HepG2 (cell line): ENCODE measurements around the gene PSPH. TPM values are rescaled to one million over a fixed set of nuclear protein-coding genes. Genes with fewer than 3 reads are reported as not detected.

ENCODE experiments used
- AKAP8 ChIP-seq: sonication (generic); formaldehyde crosslinking; IDR thresholded peaks from 2 replicates; pipeline ENCODE4 v1.5.1; 2020; ENCODE audit warnings: mild to moderate bottlenecking, missing genetic modification reagents
- ARID2 ChIP-seq: sonication (generic); formaldehyde crosslinking; IDR thresholded peaks from 2 replicates; pipeline ENCODE4 v1.8.1; 2022; ENCODE audit warnings: mild to moderate bottlenecking, missing genetic modification reagents, borderline replicate concordance
- BHLHE40 ChIP-seq: IDR thresholded peaks from 2 replicates; pipeline ENCODE4 v1.6.1; 2011; ENCODE audit warnings: low read length, improper control_type of control experiment
- CBX1 ChIP-seq: IDR thresholded peaks from one replicate; pipeline ENCODE4 v1.6.1; 2016; ENCODE audit warnings: antibody characterized with exemption, low read depth
- EP300 ChIP-seq, 3 experiments: sonication (generic) in 1 of 3; formaldehyde crosslinking in 1 of 3; IDR thresholded peaks; 2 replicates each; pipeline versions ENCODE4 v1.5.1 to v1.6.1; 2011 to 2020; ENCODE audit warnings: low read depth in 2 of 3, low read length in 2 of 3, borderline replicate concordance in 1 of 3, improper control_type of control experiment in 1 of 3, mild to moderate bottlenecking in 1 of 3, missing genetic modification reagents in 1 of 3, moderate library complexity in 1 of 3
- HNF4A ChIP-seq: sonication (generic); formaldehyde crosslinking; IDR thresholded peaks from 2 replicates; pipeline ENCODE4 v1.4.0; 2020; ENCODE audit warnings: missing genetic modification reagents
- IKZF5 ChIP-seq: IDR thresholded peaks from 2 replicates; pipeline ENCODE4 v1.6.1; 2018; ENCODE audit warnings: missing genetic modification reagents, mild to moderate bottlenecking, missing compliant biosample characterization
- KAT7 ChIP-seq: IDR thresholded peaks from 2 replicates; pipeline ENCODE4 v1.6.1; 2018; ENCODE audit warnings: borderline replicate concordance, missing compliant biosample characterization
- KLF16 ChIP-seq, 2 experiments: sonication (generic) in 1 of 2; formaldehyde crosslinking in 1 of 2; IDR thresholded peaks; 2 replicates each; pipeline versions ENCODE4 v1.6.1 to v1.8.0; 2016 to 2023; ENCODE audit warnings: missing genetic modification reagents in 2 of 2, missing compliant biosample characterization in 1 of 2
- MIER2 ChIP-seq: IDR thresholded peaks from 2 replicates; pipeline ENCODE4 v1.6.1; 2016; ENCODE audit warnings: missing biosample characterization, missing genetic modification reagents
- NFIB ChIP-seq: sonication (generic); formaldehyde crosslinking; IDR thresholded peaks from 2 replicates; pipeline ENCODE4 v1.9.0; 2021; ENCODE audit warnings: missing genetic modification reagents, mild to moderate bottlenecking, borderline replicate concordance
- PLRG1 ChIP-seq: fragments of 450-650 bp; conservative IDR thresholded peaks from 2 replicates; pipeline ENCODE4 v1.6.1; 2016
- POGZ ChIP-seq: sonication (generic); formaldehyde crosslinking; IDR thresholded peaks from 2 replicates; pipeline ENCODE4 v1.4.0; 2020; ENCODE audit warnings: mild to moderate bottlenecking, missing genetic modification reagents
- RFXAP ChIP-seq: sonication (generic); formaldehyde crosslinking; IDR thresholded peaks from 2 replicates; pipeline ENCODE4 v1.4.0; 2020; ENCODE audit warnings: missing genetic modification reagents, borderline replicate concordance
- SALL1 ChIP-seq: sonication (generic); formaldehyde crosslinking; IDR thresholded peaks from 2 replicates; pipeline ENCODE4 v1.8.0; 2022; ENCODE audit warnings: mild to moderate bottlenecking, missing genetic modification reagents
- SMC3 ChIP-seq: IDR thresholded peaks from 2 replicates; pipeline ENCODE4 v1.6.1; 2011; ENCODE audit warnings: low read length, improper control_type of control experiment
- TRIM24 ChIP-seq: sonication (generic); formaldehyde crosslinking; IDR thresholded peaks from 2 replicates; pipeline ENCODE4 v1.8.0; 2022; ENCODE audit warnings: mild to moderate bottlenecking, missing genetic modification reagents
- U2AF2 ChIP-seq: fragments of 200-400 bp; formaldehyde crosslinking; IDR thresholded peaks from 2 replicates; pipeline ENCODE4 v1.6.1; 2017; ENCODE audit warnings: low read depth, mild to moderate bottlenecking, low read length
- ZBTB38 ChIP-seq: sonication (generic); formaldehyde crosslinking; IDR thresholded peaks from 2 replicates; pipeline ENCODE4 v1.5.1; 2020; ENCODE audit warnings: mild to moderate bottlenecking, missing genetic modification reagents
- ZFP1 ChIP-seq: IDR thresholded peaks from 2 replicates; pipeline ENCODE4 v1.6.1; 2016
- ZFY ChIP-seq: sonication (generic); formaldehyde crosslinking; IDR thresholded peaks from 2 replicates; pipeline ENCODE4 v1.4.0; 2020; ENCODE audit warnings: missing genetic modification reagents
- ZNF207 ChIP-seq: fragments of 450-650 bp; IDR thresholded peaks from 2 replicates; pipeline ENCODE4 v1.6.1; 2016; ENCODE audit warnings: antibody characterized with exemption, borderline replicate concordance
- ZNF34 ChIP-seq: sonication (generic); formaldehyde crosslinking; IDR thresholded peaks from 2 replicates; pipeline ENCODE4 v1.4.0; 2020; ENCODE audit warnings: mild to moderate bottlenecking, missing genetic modification reagents, borderline replicate concordance
- ZNF556 ChIP-seq: sonication (generic); formaldehyde crosslinking; IDR thresholded peaks from 2 replicates; pipeline ENCODE4 v1.4.0; 2020; ENCODE audit warnings: mild to moderate bottlenecking, missing genetic modification reagents, borderline replicate concordance
- ZNF558 ChIP-seq: sonication (generic); formaldehyde crosslinking; IDR thresholded peaks from 2 replicates; pipeline ENCODE4 v1.9.0; 2022; ENCODE audit warnings: mild to moderate bottlenecking, missing genetic modification reagents, borderline replicate concordance
- ZNF703 ChIP-seq: sonication (generic); formaldehyde crosslinking; IDR thresholded peaks from 2 replicates; pipeline ENCODE4 v1.5.1; 2020; ENCODE audit warnings: missing genetic modification reagents, mild to moderate bottlenecking, moderate library complexity, borderline replicate concordance
- polyA plus RNA-seq, 8 experiments: library from polyadenylated mRNA; depleted of rRNA in 3 of 8; stranded (reverse) in 7 of 8; unstranded in 1 of 8; fragments of >200 nt; fragmentation: Illumina TruSeq in 4 of 8; extraction: Trizol in 4 of 8; gene quantifications; 2 replicates each; pipeline versions ENCODE4 v1.2.1 to v1.2.3, GENCODE V29; 2011 to 2016; ENCODE audit warnings: low read depth in 4 of 8, missing spikeins in 1 of 8, mixed read lengths in 1 of 8; ENCODE audit not compliant: insufficient read depth in 1 of 8
- total RNA-seq, 5 experiments: library from RNA; depleted of rRNA; stranded (reverse); fragments of >200 nt; fragmentation: Illumina TruSeq; extraction: Trizol; gene quantifications; 2 replicates each; pipeline ENCODE4 v1.2.3, GENCODE V29; 2016; ENCODE audit warnings: low read depth in 1 of 5
- TF ChIP-seq, protein P1 (sequence below): IDR thresholded peaks from 2 replicates; pipeline ENCODE4 v1.6.1; 2016
- TF ChIP-seq, protein P2 (sequence below): sonication (generic); formaldehyde crosslinking; IDR thresholded peaks from 2 replicates; pipeline ENCODE4 v1.9.0; 2021; ENCODE audit warnings: missing genetic modification reagents, borderline replicate concordance

PSPH gene
- total and polyA plus RNA-seq, 2 of the 13 experiments (the other 11 are each of a cell fraction or from before 2014, with no cell fraction given) = 85.5 to 124 TPM

DNA sequence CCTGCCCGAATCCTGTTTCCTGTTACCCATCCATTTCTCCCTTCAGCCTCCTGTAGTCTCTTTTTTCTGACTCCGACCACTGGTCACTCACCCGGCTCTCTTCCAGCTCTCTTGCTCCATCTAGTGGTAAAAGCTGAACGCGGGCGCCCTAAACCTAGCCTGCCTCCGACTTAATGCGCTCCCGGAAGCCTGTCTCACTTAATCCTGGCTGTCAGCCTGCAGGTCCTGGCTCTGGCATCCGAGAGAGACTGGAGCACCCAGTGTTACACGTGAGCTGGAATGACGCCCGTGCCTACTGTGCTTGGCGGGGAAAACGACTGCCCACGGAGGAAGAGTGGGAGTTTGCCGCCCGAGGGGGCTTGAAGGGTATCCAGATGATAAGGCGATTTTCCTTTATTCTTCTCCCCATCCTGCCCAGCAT is 23.1 kb upstream of the PSPH start (continued):
- TF ChIP-seq ZFY (CRISPR knock-in tag) (0 out of 2 replicates have a peak, but pooled peaks have one; percentile 43), BHLHE40 (0 out of 2 replicates have a peak, but pooled peaks have one; percentile 36), MIER2 (no peak), ZFP1 (CRISPR knock-in tag) (no peak), SALL1 (peak; percentile 58), HNF4A (no peak), KLF16 (CRISPR knock-in tag; IDR thresholded peaks at IDR 0.05) (0 out of 4 replicates have a peak, but pooled peaks of 1 of the 2 experiments have one; percentile 51), CBX1 (no peak), IKZF5 (CRISPR knock-in tag) (peak; percentile 36; the same call in 1 of the 2 replicates), POGZ (CRISPR knock-in tag) (peak; percentile 80), ZNF207 (no peak), KAT7 (CRISPR knock-in tag) (no peak), AKAP8 (CRISPR knock-in tag) (no peak), ZNF703 (CRISPR knock-in tag) (no peak), ARID2 (CRISPR knock-in tag) (no peak), ZNF34 (CRISPR knock-in tag) (no peak), U2AF2 (no peak), EP300 (IDR thresholded peaks at IDR 0.05; ENCODE audit: low read depth in 2 of 2, low read length in 2 of 2) (no peak), EP300 (CRISPR knock-in tag; IDR thresholded peaks at IDR 0.05; ENCODE audit: borderline replicate concordance) (no peak), NFIB (no peak), RFXAP (CRISPR knock-in tag) (0 out of 2 replicates have a peak, but pooled peaks have one; percentile 15), SMC3 (peak; percentile 94), PLRG1 (no peak), ZBTB38 (CRISPR knock-in tag) (0 out of 2 replicates have a peak, but pooled peaks have one; percentile 51), TRIM24 (CRISPR knock-in tag) (no peak), ZNF556 (CRISPR knock-in tag) (0 out of 2 replicates have a peak, but pooled peaks have one; percentile 30), ZNF558 (CRISPR knock-in tag) (no peak)
- TF ChIP-seq, protein P1, sequence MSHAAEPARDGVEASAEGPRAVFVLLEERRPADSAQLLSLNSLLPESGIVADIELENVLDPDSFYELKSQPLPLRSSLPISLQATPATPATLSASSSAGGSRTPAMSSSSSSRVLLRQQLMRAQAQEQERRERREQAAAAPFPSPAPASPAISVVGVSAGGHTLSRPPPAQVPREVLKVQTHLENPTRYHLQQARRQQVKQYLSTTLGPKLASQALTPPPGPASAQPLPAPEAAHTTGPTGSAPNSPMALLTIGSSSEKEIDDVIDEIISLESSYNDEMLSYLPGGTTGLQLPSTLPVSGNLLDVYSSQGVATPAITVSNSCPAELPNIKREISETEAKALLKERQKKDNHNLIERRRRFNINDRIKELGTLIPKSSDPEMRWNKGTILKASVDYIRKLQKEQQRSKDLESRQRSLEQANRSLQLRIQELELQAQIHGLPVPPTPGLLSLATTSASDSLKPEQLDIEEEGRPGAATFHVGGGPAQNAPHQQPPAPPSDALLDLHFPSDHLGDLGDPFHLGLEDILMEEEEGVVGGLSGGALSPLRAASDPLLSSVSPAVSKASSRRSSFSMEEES (CRISPR knock-in tag) = 0 out of 2 replicates have a peak, but pooled peaks have one; percentile 25
- TF ChIP-seq, protein P2, sequence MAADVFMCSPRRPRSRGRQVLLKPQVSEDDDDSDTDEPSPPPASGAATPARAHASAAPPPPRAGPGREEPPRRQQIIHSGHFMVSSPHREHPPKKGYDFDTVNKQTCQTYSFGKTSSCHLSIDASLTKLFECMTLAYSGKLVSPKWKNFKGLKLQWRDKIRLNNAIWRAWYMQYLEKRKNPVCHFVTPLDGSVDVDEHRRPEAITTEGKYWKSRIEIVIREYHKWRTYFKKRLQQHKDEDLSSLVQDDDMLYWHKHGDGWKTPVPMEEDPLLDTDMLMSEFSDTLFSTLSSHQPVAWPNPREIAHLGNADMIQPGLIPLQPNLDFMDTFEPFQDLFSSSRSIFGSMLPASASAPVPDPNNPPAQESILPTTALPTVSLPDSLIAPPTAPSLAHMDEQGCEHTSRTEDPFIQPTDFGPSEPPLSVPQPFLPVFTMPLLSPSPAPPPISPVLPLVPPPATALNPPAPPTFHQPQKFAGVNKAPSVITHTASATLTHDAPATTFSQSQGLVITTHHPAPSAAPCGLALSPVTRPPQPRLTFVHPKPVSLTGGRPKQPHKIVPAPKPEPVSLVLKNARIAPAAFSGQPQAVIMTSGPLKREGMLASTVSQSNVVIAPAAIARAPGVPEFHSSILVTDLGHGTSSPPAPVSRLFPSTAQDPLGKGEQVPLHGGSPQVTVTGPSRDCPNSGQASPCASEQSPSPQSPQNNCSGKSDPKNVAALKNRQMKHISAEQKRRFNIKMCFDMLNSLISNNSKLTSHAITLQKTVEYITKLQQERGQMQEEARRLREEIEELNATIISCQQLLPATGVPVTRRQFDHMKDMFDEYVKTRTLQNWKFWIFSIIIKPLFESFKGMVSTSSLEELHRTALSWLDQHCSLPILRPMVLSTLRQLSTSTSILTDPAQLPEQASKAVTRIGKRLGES = no peak
